Adrenal gland (tissue), 12 donors: ENCODE data around the gene COL25A1. TPM values are rescaled to one million over a fixed set of nuclear protein-coding genes. Genes with fewer than 3 reads are reported as not detected.

Experiments
- DNase-seq, 7 donors: peaks; one replicate each; pipeline ENCODE4 v3.0.0-alpha.2; 2019 to 2020
- H3K27ac ChIP-seq, 5 donors: fragments of 200-600 bp; sonication (generic) in 4 of 5; 1 replicate in 3 of 5; 2 replicates in 2 of 5; pipeline versions ENCODE4 v1.5.1 to v1.8.0; 2016 to 2020; ENCODE audit warnings: mild to moderate bottlenecking in 1 of 5
- H3K27me3 ChIP-seq: fragments of 200-600 bp; 2 replicates; pipeline ENCODE4 v1.8.0; 2021
- H3K36me3 ChIP-seq, 2 donors: fragments of 200-600 bp; replicated peaks in 1 of 2; 1 replicate in 1 of 2; 2 replicates in 1 of 2; pipeline versions ENCODE4 v1.5.1 to v1.8.0; 2018 to 2022
- H3K4me1 ChIP-seq, 2 donors: fragments of 200-600 bp; replicated peaks in 1 of 2; 1 replicate in 1 of 2; 2 replicates in 1 of 2; pipeline versions ENCODE4 v1.5.1 to v1.8.0; 2018 to 2021
- H3K4me3 ChIP-seq, 4 donors: fragments of 200-600 bp; sonication (generic) in 3 of 4; one replicate each; pipeline ENCODE4 v1.5.1; 2016 to 2018
- H3K9me3 ChIP-seq, 3 donors: fragments of 200-600 bp; sonication (generic) in 1 of 3; replicated peaks in 1 of 3; 1 replicate in 2 of 3; 2 replicates in 1 of 3; pipeline versions ENCODE4 v1.5.1 to v1.8.0; 2016 to 2021
- POLR2A ChIP-seq, 2 donors: fragments of 450-650 bp; IDR thresholded peaks; one replicate each; pipeline ENCODE4 v1.6.1; 2017; ENCODE audit warnings: antibody characterized with exemption in 2 of 2, mild to moderate bottlenecking in 2 of 2, moderate library complexity in 1 of 2
- WGBS, 4 donors: extraction: QIAGEN DNeasy Blood & Tissue Kit in 2 of 4; methylation state at CpG; one replicate each; pipeline versions ENCODE4 v1.1.5 to v1.1.7; 2013 to 2017; 5-methylcytosine and 5-hydroxymethylcytosine counted together
- intact Hi-C, 2 donors: fragments of 100-400 bp; cut with DNase I; formaldehyde crosslinking; loops; one replicate each; pipeline versions ENCODE4 v1.14.1 to v1.15.0; 2022 to 2023
- polyA plus RNA-seq, 3 donors: library from polyadenylated mRNA; stranded (reverse); fragments of 200-250 nt in 2 of 3; fragments of 350-450 nt in 1 of 3; fragmentation: Illumina TruSeq in 1 of 3; extraction: RNeasy Lipid Tissue Mini Kit (QIAGEN cat#74804) in 1 of 3; gene quantifications; one replicate each; pipeline ENCODE4 v1.2.3, GENCODE V29; 2013 to 2014
- total RNA-seq, 9 donors: library from RNA; depleted of rRNA in 4 of 9; stranded (reverse); fragments of >200 nt in 4 of 9; fragments of 120-200 nt in 1 of 9; fragmentation: NEBNext Ultra II Directional in 1 of 9; extraction: Animal tissue kit (Norgen Biotek cat#: 25700) in 1 of 9; gene quantifications; one replicate each; pipeline versions ENCODE4 v1.1.0 to v1.2.4, GENCODE V29; 2013 to 2023
- TF ChIP-seq, protein P1 (sequence below), 6 experiments: fragments of 450-650 bp in 4 of 6; fragments of 200-600 bp in 2 of 6; sonication (generic) in 1 of 6; IDR thresholded peaks; 1 replicate in 5 of 6; 2 replicates in 1 of 6; pipeline versions ENCODE4 v1.5.1 to v1.8.0; 2016 to 2021; ENCODE audit warnings: antibody characterized with exemption in 6 of 6, mild to moderate bottlenecking in 2 of 6, moderate library complexity in 1 of 6
- donor health status: healthy with polysubstance abuse.
- donor health status: Bipolar disorder and iron deficiency.
- donor health status: DM: yes; HTN: yes; CAD: no.
- donor health status: DM: no; HTN: no; CAD: no.
- donor health status: DM: no; HTN: no; CAD: no.
- donor health status: DM: yes; HTN: yes; CAD: no.

Gene COL25A1
- total and polyA plus RNA-seq, 12 donors, result 0.05 to 2.1 (median 0.47) TPM

- no peak overlapping the region for H3K27ac ChIP-seq
- H3K9me3 ChIP-seq, result no peaks in the 10 kb centered on the region
- intact Hi-C loops, result no loop called here
- H3K36me3 ChIP-seq, result no peaks in the 10 kb centered on the region
- H3K4me1 ChIP-seq, result no peaks in the 10 kb centered on the region
- no peak for TF ChIP-seq POLR2A (IDR thresholded peaks at IDR 0.05)
- TF ChIP-seq, protein P1, sequence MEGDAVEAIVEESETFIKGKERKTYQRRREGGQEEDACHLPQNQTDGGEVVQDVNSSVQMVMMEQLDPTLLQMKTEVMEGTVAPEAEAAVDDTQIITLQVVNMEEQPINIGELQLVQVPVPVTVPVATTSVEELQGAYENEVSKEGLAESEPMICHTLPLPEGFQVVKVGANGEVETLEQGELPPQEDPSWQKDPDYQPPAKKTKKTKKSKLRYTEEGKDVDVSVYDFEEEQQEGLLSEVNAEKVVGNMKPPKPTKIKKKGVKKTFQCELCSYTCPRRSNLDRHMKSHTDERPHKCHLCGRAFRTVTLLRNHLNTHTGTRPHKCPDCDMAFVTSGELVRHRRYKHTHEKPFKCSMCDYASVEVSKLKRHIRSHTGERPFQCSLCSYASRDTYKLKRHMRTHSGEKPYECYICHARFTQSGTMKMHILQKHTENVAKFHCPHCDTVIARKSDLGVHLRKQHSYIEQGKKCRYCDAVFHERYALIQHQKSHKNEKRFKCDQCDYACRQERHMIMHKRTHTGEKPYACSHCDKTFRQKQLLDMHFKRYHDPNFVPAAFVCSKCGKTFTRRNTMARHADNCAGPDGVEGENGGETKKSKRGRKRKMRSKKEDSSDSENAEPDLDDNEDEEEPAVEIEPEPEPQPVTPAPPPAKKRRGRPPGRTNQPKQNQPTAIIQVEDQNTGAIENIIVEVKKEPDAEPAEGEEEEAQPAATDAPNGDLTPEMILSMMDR (IDR thresholded peaks at IDR 0.05), result no peak
- DNase-seq, result no peak
- H3K4me3 ChIP-seq, result no peak overlapping the region
- WGBS, 4 donors, result 91 to 98% (median 94%) methylated on average over 4 of the region's 4 CpGs
- H3K27me3 ChIP-seq, result no peaks in the 10 kb centered on the region
These were observed 385.8 kb downstream of the COL25A1 start for GRCh38 chr4:108916638-108917037.

DNA sequence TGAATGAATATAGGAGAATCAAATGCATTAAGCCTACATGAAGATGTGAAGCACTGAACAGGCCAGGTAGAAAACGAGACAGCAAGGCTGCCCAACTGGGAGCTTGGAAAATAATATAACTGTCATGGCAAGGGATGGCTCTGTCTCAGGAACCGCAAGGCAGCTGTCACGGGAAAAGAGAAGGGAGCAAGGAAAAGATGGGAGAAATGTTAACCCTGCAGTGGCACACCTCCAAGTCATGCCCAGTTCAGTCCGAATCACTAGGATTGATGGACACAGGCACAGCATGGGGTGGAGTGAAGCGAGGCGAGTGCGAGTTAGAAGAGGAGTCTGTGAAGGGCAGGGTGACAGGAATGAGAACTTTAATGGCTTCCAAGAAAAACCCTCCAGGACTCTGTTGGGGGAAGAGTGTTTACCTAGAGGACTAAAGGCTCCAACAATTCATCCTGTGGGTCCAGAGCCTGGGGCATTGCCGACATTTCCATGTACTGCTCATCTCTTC, 395.5 kb downstream of the COL25A1 start:
- Histone ChIP-seq H3K27ac (no peak overlapping the region), H3K9me3 (no peaks in the 10 kb centered on the region), H3K36me3 (no peaks in the 10 kb centered on the region), H3K4me3 (no peak overlapping the region), H3K27me3 (peaks cover 3% of the 10 kb centered on the region), H3K4me1 (no peaks in the 10 kb centered on the region)
- DNase-seq, result no peak
- no peak for TF ChIP-seq POLR2A (IDR thresholded peaks at IDR 0.05)
- TF ChIP-seq, protein P1 (IDR thresholded peaks at IDR 0.05), result no peak
- 67 to 78% (median 75%) methylated on average over 8 of the region's 8 CpGs for WGBS, 4 donors
- intact Hi-C loops, result no loop called here

DNA sequence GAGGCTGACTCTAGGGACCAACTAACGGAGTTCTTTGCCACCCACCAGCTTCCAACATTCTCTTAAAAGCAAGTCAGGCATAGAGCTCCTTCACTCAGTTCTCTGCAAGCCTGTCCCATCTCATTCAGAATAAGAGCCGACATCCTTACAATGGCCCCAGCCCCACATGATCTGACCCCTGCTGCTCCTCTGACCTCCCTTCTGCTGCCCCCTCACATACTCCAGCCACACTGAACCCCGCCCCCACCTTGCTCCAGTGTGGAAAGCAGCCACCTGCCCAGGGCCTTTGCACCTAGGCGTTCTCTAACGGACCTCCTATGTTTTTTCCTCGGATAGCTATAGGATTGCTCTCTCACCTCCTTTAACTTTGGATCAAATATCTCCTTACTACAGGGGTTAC, 396.5 kb downstream of the COL25A1 start:
- TF ChIP-seq POLR2A (IDR thresholded peaks at IDR 0.05), result no peak
- TF ChIP-seq, protein P1 (IDR thresholded peaks at IDR 0.05), result no peak
- peaks cover 3% of the 10 kb centered on the region for H3K27me3 ChIP-seq
- WGBS, 4 donors, result 77 to 85% (median 81%) methylated on average over 6 of the region's 6 CpGs
- H3K4me3 ChIP-seq, result no peak overlapping the region
- H3K9me3 ChIP-seq, result no peaks in the 10 kb centered on the region
- DNase-seq, result no peak
- H3K4me1 ChIP-seq, result no peaks in the 10 kb centered on the region
- no peaks in the 10 kb centered on the region for H3K36me3 ChIP-seq
- intact Hi-C loops, result no loop called here
- H3K27ac ChIP-seq, result no peak overlapping the region

GRCh38 chr4:108903464-108904221, 398.8 kb downstream of the COL25A1 start:
- H3K36me3 ChIP-seq, result no peaks in the 10 kb centered on the region
- TF ChIP-seq, protein P1 (IDR thresholded peaks at IDR 0.05), result no peak
- TF ChIP-seq POLR2A (IDR thresholded peaks at IDR 0.05), result no peak
- H3K4me3 ChIP-seq, result no peak overlapping the region
- no peaks in the 10 kb centered on the region for H3K27me3 ChIP-seq
- no peak for DNase-seq
- no peak overlapping the region for H3K27ac ChIP-seq
- intact Hi-C loops, result no loop called here
- H3K9me3 ChIP-seq, result no peaks in the 10 kb centered on the region
- H3K4me1 ChIP-seq, result no peaks in the 10 kb centered on the region
- WGBS, 4 donors, result 75 to 85% (median 80%) methylated on average over 4 of the region's 4 CpGs
